Ureter (tissue), 1 donor: Measurements from ENCODE around the gene TTC7B. TPM values are rescaled to one million over a fixed set of nuclear protein-coding genes. Genes with fewer than 3 reads are reported as not detected.

Source experiments
- DNase-seq: peaks from one replicate; pipeline ENCODE4 v3.0.0-alpha.2; 2020; ENCODE audit warnings: low spot score
- total RNA-seq: library from RNA; stranded (reverse); gene quantifications from one replicate; pipeline ENCODE4 v1.2.4, GENCODE V29; 2023
- donor health status: DM: yes; HTN: yes; CAD: no.

The TTC7B gene
- total RNA-seq, 1 donor from 2014 or later = 68.8 TPM

- DNase-seq = no peak
Measured at GRCh38 chr14:90546767-90547166, 269.5 kb downstream of the TTC7B start.

DNA sequence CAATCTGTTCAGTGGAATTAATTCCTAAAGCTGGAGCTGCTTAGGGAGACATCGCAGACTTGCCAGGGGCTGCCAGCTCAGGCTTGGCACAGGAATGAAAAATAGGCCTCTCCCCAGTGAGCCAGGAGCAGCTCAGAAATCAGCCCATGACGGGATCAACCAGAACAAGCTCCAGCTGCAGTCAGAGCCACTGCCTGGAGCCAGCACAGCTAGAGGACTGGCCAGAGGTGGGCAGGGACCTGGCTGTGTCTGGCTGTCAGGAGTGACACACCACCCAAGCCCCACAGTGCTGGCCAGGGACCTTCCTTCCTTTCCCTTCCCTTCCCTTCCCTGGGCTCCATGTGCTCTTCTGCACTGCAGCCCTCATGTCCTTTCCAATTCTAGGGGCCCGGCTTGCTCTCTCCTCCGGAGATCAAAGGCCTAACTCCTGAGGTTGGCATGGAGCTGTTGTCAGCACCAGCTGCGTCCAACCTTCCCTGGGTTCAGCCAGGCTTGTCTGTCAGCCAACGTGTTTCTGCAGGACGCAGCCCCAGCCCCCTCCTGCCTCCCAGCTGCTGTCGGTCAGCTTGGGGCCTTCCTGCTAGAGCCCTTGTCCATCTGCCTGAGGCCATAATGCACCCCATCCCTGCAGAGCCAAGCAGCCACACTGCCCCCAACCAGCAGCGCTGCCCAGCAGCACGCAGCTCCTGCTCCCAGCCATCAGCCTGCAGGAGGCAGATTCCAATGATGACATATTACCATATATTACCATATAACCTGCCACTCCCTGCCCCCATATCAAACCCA, 270.1 kb downstream of the TTC7B start:
- no peak for DNase-seq

DNA sequence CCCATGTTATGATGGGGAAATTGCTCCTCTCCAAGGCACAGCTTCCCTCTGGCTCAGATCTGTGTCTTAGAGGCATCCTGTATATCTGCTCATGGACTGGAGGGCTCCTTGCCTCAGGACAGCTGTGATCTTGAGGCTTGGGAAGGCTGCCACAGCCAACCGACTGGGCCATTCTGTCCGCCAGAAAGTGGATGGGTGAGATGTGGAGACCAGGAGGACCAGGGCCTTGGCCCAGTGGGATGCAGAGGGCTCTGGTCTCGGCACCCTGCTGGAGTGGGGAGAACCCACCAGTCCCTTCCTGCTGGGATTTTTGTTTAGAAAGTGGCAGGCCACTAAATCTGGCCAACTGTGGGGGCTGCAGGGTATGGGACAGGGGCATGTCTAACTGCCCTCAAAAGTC, 270.8 kb downstream of the TTC7B start:
- no peak for DNase-seq

DNA sequence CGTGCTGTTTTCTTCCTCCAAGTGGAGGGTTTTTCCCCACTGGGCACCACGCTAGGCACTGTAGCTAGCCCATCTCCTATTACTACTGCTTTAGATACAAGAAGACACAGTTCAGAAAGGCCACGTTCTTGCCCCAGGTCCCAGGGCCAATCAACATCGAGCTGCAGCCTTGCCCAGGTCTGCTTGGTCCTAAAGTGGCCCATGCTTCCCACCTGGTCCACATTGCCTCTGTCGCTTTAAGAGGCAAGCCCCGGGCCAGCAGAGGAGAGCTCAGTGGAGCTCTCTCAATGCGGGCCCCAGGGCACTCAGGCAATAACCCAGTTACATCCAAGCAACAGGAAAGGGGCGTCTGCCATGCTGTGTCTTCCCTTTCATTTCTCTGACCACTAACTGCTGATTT, 271.3 kb downstream of the TTC7B start:
- no peak for DNase-seq

- DNase-seq = no peak
Measured at GRCh38 chr14:90544566-90544965, 271.7 kb downstream of the TTC7B start.

GRCh38 chr14:90543876-90544275, 272.4 kb downstream of the TTC7B start:
- DNase-seq = no peak

DNA sequence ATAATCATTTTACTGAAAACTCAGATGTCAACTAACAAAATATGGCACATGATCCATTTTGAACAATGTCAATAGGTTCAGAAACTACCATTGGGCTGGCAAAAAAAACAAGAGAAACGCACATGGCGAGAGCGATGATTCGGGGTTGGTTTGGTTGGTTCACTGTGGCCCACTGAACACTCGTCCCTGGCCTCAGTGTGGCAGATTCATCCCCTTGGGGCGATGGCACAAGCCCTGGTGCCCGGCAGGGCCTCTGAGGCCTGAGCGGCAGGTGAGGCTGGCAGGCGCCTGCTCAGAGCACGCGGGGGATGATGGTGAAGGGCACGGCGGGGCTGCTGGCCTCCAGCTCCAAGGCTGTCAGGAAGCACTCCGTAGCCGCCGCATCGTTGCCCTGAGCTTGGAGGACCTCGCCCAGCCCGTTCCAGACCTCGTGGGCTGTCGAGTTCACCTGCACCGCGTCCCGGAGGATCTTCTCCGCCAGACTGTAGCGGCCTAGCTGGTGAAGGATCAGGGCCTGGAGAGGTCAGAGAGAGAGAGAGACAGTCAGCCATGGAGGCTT, 275.1 kb downstream of the TTC7B start:
- DNase-seq = no peak

- DNase-seq = no peak
Measured at GRCh38 chr14:90540437-90540836, 275.8 kb downstream of the TTC7B start.

- no peak for DNase-seq
Measured at GRCh38 chr14:90539996-90540395, 276.2 kb downstream of the TTC7B start.

DNA sequence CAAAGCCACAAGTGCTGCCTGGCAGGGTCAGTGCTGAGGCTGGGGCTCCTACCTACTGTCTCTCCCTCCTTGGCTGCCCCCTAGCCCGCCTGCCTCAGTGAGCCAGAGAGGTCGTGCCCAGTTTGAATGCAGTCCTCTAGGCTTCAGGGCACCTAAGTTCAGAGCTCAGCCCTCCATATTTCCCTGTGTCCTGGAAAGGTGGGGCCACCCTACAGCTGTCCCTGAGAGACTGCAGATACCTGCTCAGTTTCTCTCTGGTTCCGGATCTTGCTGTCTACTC, 276.8 kb downstream of the TTC7B start:
- DNase-seq = no peak

- DNase-seq = no peak
Measured at GRCh38 chr14:90538716-90539495, 277.3 kb downstream of the TTC7B start.

- no peak for DNase-seq
Measured at GRCh38 chr14:90538095-90538494, 278.1 kb downstream of the TTC7B start.

- no peak for DNase-seq
Measured at GRCh38 chr14:90536511-90537191, 279.6 kb downstream of the TTC7B start.

- DNase-seq = no peak
Measured at GRCh38 chr14:90536092-90536491, 280.1 kb downstream of the TTC7B start.

DNA sequence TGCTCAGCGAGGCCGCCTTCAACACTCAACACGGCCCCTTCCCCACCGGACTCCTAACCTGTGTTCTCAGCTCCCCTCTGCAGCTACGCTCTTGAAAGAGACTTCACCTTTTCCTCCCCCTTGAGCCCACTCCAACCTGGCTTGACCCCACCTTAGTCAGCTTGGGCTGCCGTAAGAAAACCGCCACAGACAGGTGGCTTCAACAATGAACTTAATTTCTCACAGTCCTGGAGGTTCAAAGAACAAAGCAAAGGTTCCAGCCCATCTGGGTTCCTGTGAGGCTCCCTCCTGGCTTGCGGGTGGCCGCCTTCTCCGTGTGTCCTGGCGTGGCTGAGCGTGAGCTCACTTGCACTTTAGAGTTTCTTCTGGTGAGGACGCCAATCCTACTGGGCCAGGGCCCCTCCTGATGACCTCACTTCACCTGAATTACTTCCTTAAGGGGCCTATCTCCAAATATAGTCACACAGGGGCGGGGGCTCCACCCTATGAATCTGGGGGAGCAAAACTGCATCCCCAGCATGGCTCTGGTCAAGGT, 280.6 kb downstream of the TTC7B start:
- DNase-seq = no peak

DNA sequence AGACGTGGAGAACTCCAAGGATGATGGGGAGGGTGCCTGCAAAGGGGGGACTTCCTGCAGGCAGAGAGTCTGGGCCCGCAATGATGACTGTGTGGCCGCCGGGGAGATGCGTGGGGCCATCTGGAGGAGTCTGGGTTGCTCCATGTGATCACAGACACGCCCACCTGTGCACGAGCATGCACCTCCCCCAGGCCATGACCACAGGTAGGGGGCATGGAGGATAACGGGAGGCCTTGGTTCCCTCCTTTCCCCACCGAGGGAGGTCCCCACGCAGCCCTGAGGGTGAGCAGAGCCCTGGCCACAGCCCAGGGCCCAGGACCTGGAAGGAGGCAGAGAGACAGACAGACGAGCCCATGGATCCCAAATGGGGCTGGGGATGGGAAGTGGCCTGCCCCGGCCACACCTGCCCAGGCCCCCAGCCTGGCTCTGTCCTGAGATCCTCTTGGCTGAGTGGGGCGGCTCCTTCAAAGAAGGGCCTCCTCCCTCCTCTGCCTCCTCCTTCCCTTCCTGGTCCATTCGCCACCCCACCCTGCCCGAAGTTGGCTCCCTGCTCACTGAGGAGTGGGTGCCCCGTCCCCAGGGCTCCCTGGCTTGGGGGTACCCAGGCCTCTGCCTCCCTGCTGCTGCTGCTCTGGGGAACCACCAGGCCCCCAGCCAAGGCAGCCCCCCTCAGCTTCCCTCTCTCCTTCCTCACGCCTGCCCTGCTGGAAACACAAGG, 281.2 kb downstream of the TTC7B start:
- DNase-seq = no peak

DNA sequence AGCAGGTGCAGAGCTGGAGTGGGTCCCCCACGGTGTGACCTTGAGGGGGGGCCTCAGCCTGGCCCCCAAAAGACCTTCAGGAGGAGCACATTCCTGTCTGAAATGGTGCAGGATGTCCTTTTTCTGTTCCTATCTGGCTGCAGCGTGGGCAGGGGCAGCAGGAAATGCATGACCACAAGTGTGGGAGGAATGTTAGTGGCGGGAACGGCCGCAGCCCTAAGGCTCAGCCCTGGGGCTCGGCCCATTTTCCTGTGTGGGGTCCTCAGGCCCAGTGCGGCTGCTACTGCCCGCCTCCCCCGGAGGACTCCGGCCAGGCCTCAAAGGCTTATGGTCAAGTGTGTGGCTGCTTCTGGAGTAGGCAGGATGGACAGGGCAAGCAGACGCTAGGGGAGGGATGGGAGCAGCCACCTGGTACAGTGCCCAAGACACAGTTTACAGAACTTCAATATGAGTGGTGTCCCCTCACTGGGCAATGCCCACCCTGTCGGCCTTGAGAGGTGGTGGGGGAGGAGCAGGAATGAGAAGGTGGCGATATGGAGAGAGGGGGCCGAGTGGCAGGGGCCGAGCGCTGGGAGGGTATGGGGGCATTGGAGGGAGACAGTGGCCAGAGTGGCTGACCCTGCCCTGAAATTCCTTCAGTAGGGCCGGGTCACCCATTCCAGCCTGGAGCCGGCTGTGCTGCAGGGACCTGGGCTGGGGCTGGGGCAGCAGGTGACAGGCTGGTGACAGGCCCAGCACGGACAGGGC, 282.0 kb downstream of the TTC7B start:
- no peak for DNase-seq

GRCh38 chr14:90533591-90534021, 282.6 kb downstream of the TTC7B start:
- DNase-seq = no peak

DNA sequence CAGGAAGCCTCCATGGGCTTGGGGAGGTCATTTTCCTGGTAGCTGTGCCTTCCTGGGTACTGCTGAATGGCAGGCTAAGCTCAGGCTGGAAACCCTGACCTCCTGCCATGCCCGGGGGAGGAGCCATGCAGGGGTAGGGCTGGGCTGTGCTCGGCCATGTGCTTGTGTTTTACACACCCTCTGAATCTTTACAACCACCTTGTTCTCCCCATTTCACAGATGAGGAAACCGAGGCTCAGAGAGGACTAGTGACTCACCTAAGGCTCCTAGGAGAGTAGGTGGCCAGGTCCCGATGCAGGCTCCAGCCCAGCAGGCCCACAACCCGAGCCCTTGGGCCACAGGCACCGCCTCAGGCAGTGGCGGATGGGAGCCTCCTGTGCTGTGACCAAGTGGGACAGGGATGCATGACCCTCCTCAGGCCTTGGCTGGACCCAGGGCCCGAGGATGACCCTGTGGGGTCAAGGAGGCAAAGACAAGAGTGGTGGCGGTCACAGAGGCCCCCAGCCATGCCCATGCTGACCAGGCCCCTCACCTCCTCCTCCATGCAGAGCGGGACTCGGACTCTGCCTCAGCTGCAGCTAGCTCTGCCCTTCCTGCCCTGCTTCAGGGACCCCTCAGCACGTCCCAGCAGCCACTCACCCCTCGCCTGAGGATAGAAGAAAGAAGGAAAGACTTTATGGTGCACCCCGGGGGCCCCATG, 283.3 kb downstream of the TTC7B start:
- DNase-seq = no peak

GRCh38 chr14:90531497-90531896, 284.7 kb downstream of the TTC7B start:
- DNase-seq = no peak
